ENCODE results near the gene RAPGEF5. TPM values are rescaled to one million over a fixed set of nuclear protein-coding genes. Genes with fewer than 3 reads are reported as not detected.

RAPGEF5 gene
- total RNA-seq, 1 experiment from 2014 or later = 13.3 TPM

GRCh38 chr7:22286436-22286835, 70.5 kb downstream of the RAPGEF5 start:
- no peak overlapping the region for H3K4me2 ChIP-seq (ENCODE audit: insufficient read depth, insufficient read length, low read length)
- H3K18ac ChIP-seq (ENCODE audit: insufficient read length, low read depth, low read length) = no peak overlapping the region
- no peaks in the 10 kb centered on the region for H3K79me1 ChIP-seq (ENCODE audit: insufficient read depth, low read depth, low read length, poor library complexity, severe bottlenecking)
- no peak for DNase-seq
- Mint-ChIP-seq H3K36me3 (ENCODE audit: insufficient read depth in 1 of 3, low read depth in 3 of 3) (peaks cover 22 to 27% (median 23%) of the 10 kb centered on the region in 3 experiments), H3K4me1 (no peaks in the 10 kb centered on the region), H3K27ac (no peak overlapping the region), H3K4me3 (no peak overlapping the region), H3K27me3 (ENCODE audit: low read depth) (no peaks in the 10 kb centered on the region), H3K9me3 (no peaks in the 10 kb centered on the region)
- H4K8ac ChIP-seq (replicated peaks; ENCODE audit: insufficient read length, low read depth, low read length) = no peak overlapping the region
- no peak overlapping the region for H2AFZ ChIP-seq (ENCODE audit: low read length)
- H2BK120ac ChIP-seq (ENCODE audit: low read depth, low read length, poor library complexity, severe bottlenecking) = no peak overlapping the region
- WGBS (ENCODE audit: extremely low coverage, insufficient read length, low lambda C conversion rate) = no CpG with 5 or more reads among the region's 2 CpGs
- H3K23ac ChIP-seq (ENCODE audit: insufficient read length, low read depth, low read length) = no peak overlapping the region
- no peak overlapping the region for H3K9ac ChIP-seq (ENCODE audit: extremely low read depth, insufficient read length, low read length)
- H3K14ac ChIP-seq (ENCODE audit: insufficient read depth, low read length) = no peak overlapping the region
- no peaks in the 10 kb centered on the region for H3K27me3 ChIP-seq (ENCODE audit: insufficient read depth, low read length)
- no peaks in the 10 kb centered on the region for H3K23me2 ChIP-seq (ENCODE audit: insufficient read length, low read depth, low read length, poor library complexity, severe bottlenecking)
- H3K27ac ChIP-seq (ENCODE audit: insufficient read length, low read depth, low read length) = no peak overlapping the region
- H2BK20ac ChIP-seq (ENCODE audit: low read depth, low read length, poor library complexity, severe bottlenecking) = no peak overlapping the region
- H3K56ac ChIP-seq (ENCODE audit: insufficient read length, low read depth, low read length) = no peak overlapping the region
- H2BK12ac ChIP-seq (ENCODE audit: insufficient read length, low read depth, low read length) = no peak overlapping the region
- no peaks in the 10 kb centered on the region for H3K79me2 ChIP-seq (ENCODE audit: insufficient read depth, low read length)
- H3T11ph ChIP-seq (ENCODE audit: low read length) = no peak overlapping the region
- H4K5ac ChIP-seq (ENCODE audit: insufficient read length, low read depth, low read length) = no peak overlapping the region
- no peak overlapping the region for H2BK5ac ChIP-seq (ENCODE audit: insufficient read length, low read length)
- no peaks in the 10 kb centered on the region for H3K9me3 ChIP-seq (ENCODE audit: control insufficient read depth, low read depth, low read length)
- no peaks in the 10 kb centered on the region for H3K4me1 ChIP-seq (ENCODE audit: insufficient read depth, low read length)
- no peak overlapping the region for H2BK15ac ChIP-seq (ENCODE audit: low read depth, low read length)
- H4K91ac ChIP-seq (ENCODE audit: insufficient read length, low read depth, low read length) = no peak overlapping the region
- TF ChIP-seq CTCF (conservative IDR thresholded peaks at IDR 0.05) = no peak
- no peak overlapping the region for H2AK5ac ChIP-seq (ENCODE audit: insufficient read length, low read length)
- H4K20me1 ChIP-seq (ENCODE audit: control insufficient read depth, insufficient read depth, insufficient read length) = no peaks in the 10 kb centered on the region
- no peak overlapping the region for H3K4ac ChIP-seq (ENCODE audit: low read depth, low read length)

Data from H9 (cell line).